Medulla oblongata (tissue), 1 donor: Measurements from ENCODE around the gene SFR1.

Experiments used
- DNase-seq: peaks from one replicate; pipeline ENCODE4 v3.0.0-alpha.2; 2015; ENCODE audit errors: extremely low spot score

SFR1 gene

GRCh38 chr10:104104926-104105325 lies 17.0 kb upstream of the SFR1 start:
- no peak for DNase-seq

- DNase-seq, result no peak
These were observed 11.9 kb upstream of the SFR1 start for GRCh38 chr10:104109908-104110662.

- DNase-seq, result no peak
These were observed 8.5 kb upstream of the SFR1 start for GRCh38 chr10:104113376-104113956.

- no peak for DNase-seq
These were observed 4.1 kb upstream of the SFR1 start for GRCh38 chr10:104117839-104118323.

GRCh38 chr10:104119996-104120395 lies 2.0 kb upstream of the SFR1 start:
- peak; percentile 10 for DNase-seq

- DNase-seq, result no peak
These were observed 1.5 kb upstream of the SFR1 start for GRCh38 chr10:104120512-104120902.

GRCh38 chr10:104120903-104121484 lies 977 bp upstream of the SFR1 start:
- DNase-seq, result peak; percentile 90

- no peak for DNase-seq
These were observed 495 bp downstream of the SFR1 start for GRCh38 chr10:104122225-104123107.

- DNase-seq, result peak; percentile 62
These were observed 1.4 kb downstream of the SFR1 start for GRCh38 chr10:104123397-104123796.

GRCh38 chr10:104127411-104127810 lies 5.4 kb downstream of the SFR1 start:
- peak; percentile 15 for DNase-seq

GRCh38 chr10:104128214-104128613 lies 6.2 kb downstream of the SFR1 start:
- no peak for DNase-seq

- no peak for DNase-seq
These were observed 8.1 kb downstream of the SFR1 start for GRCh38 chr10:104130041-104130440.

- DNase-seq, result no peak
These were observed 16.2 kb downstream of the SFR1 start for GRCh38 chr10:104138131-104138530.

GRCh38 chr10:104139221-104139620 lies 17.2 kb downstream of the SFR1 start:
- DNase-seq, result no peak

- no peak for DNase-seq
These were observed 20.1 kb downstream of the SFR1 start for GRCh38 chr10:104142081-104142480.

GRCh38 chr10:104143829-104144228 lies 21.9 kb downstream of the SFR1 start:
- no peak for DNase-seq

- no peak for DNase-seq
These were observed 23.0 kb downstream of the SFR1 start for GRCh38 chr10:104144931-104145330.

GRCh38 chr10:104146882-104147281 lies 24.9 kb downstream of the SFR1 start:
- DNase-seq, result peak; percentile 84

- no peak for DNase-seq
These were observed 28.2 kb downstream of the SFR1 start for GRCh38 chr10:104150139-104150538.

GRCh38 chr10:104151737-104152136 lies 29.8 kb downstream of the SFR1 start:
- no peak for DNase-seq

GRCh38 chr10:104155591-104155990 lies 33.6 kb downstream of the SFR1 start:
- DNase-seq, result no peak
